SIG-M5 treated with dmso at 0.1 percent for 504 hours (cell line): ENCODE measurements around the gene FBLN2.

Experiments
- DNase-seq: peaks from one replicate; lab custom pipeline; 2025; ENCODE audit not compliant: unreplicated experiment; lab: John Stamatoyannopoulos, UW

Gene FBLN2

GRCh38 chr3:13564751-13565560 is 16.0 kb downstream of the FBLN2 start:
- no peak for DNase-seq

DNA sequence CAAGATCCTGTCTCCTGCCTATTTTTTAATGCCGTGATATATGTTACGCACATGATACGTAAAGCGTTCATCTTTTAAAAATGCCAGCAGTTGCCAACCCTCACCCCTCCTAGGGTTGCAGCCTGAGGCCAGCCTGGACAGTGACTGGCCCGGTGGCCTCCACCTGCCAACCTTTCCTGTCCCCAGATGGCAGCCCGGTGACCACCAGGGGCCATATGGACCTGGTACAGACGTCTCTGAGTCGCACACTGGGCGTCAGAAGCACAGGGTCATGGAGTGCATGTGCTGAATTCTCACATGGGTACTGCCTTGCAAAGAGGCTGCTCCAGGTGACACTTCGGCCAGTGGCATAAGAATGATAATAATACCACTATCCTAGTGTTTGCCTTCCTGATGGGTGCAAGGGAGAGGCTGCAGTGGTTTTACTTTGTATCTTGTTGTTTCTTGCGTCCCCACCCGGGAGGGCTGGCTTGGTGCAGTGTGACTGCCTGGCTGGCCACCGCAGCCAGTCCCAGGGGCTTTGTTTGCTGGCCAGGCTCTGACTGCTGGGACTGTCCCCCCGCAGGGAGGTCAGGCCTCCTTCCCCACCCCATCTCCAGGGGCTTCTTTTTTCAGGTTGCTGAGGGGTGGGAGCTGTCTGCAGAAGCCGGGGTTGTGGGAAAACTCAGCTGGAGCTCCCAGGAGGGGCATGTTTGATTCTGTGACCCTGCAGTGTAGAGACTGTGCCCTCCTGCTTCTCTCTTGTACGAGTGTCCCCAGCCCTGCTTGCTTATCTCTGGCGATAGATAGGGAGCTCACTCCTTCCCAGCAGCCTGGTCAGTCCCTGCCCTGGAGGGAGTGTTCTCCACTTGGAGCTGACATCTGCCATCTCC is 16.9 kb downstream of the FBLN2 start:
- no peak for DNase-seq

GRCh38 chr3:13566453-13566748 is 17.5 kb downstream of the FBLN2 start:
- no peak for DNase-seq

DNA sequence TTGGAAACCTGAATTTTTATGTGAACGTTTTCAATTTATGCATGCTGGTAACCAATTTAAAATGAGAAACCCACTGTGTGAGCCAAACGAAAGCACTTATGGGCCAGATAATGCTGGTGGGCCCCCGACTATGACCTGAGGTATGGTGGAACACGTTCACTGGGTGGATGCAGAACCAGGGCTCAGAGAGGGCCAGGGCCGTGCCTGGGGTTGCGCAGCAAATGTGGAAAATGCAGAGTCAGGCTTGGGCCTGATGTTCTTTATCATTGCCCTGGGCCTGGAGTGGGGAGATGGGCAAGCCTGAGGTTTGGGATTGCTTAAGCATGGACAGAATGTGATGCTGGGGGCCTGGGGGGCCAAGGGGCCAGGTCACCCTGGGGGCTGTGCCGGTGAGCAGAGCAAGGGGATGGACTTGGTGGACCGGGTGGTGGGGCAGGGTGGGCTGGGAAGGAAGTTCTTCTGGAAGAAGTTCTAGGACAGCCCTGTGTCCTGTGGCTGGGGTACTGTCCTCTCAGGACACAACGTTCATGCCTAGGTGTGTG is 17.9 kb downstream of the FBLN2 start:
- DNase-seq = no peak

DNA sequence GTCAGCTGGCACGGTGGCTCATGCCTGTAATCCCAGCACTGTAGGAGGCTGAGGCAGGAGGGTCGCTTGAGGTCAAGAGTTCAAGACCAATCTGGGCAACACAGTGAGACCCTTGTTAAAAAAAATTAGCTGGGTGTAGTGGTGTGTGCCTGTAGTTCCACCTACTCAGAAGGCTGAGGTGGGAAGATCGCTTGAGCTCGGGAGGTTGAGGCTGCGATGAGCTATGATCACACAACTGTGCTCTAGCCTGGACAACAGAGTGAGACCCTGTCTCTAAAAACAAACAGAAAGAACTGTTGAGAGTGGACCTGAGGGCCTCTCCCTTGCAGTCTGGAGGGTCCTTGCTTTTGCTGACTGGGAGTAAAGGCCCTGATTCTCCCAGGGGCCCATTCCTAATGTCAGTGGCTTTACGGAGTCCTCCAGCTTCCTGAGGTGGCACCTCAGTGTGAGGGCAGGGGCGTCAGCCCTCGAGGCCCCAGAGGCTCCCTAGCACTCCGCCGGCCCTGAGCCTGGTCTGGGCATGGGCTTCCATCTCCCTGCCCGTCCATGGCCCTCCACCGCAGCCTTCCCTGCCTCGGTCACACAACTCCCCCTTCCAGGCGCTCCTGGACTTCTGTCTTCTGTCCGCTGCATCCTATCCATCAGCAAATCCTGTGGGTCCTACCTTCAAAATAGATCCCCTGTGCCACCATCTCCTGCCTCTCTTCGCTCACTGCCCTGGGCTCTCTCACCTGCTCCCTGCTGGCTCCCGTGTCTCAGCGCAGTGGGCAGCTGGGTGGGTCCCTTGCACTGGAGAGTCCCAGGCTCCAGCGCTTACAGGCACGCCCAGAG is 19.0 kb downstream of the FBLN2 start:
- no peak for DNase-seq

- no peak for DNase-seq
These were observed 19.6 kb downstream of the FBLN2 start for GRCh38 chr3:13568515-13569028.

GRCh38 chr3:13569201-13569600 is 20.3 kb downstream of the FBLN2 start:
- DNase-seq = no peak

DNA sequence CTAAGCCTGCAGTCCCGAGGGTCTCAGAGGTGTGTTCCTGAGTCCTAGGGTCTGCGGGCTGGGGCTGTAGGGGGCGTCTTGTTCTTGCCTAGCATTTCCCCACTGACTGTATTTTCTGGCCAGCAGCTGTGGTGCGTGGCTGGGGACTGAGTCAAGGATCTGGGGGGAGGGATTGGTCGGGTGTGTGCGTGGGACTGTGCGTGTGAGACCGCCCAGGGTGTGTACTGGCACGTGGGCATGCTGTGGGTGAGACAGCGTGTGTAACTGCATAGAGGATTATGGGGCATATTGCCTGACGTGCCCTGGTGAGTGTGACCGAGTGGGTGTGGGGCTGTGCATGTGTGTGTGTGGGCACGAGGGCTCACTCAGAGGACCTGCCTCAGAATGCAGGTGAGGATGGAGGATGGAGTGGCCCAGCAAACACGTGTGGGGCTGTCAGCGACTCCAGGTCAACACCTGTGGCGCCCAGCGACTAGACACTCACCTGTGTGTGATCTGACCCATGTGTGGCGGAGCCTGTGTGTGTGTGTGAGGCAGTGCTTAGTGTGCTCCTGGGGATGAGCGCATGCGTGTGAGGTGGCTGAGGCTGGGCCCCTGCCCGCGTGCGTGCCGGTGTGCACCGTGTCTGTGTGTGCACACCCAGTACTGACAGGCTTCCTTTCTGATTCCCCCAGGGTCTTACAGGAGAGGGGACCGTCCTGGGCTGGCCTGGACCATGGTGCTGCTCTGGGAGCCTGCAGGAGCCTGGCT is 20.9 kb downstream of the FBLN2 start:
- no peak for DNase-seq

- no peak for DNase-seq
These were observed 21.7 kb downstream of the FBLN2 start for GRCh38 chr3:13570391-13571194.

DNA sequence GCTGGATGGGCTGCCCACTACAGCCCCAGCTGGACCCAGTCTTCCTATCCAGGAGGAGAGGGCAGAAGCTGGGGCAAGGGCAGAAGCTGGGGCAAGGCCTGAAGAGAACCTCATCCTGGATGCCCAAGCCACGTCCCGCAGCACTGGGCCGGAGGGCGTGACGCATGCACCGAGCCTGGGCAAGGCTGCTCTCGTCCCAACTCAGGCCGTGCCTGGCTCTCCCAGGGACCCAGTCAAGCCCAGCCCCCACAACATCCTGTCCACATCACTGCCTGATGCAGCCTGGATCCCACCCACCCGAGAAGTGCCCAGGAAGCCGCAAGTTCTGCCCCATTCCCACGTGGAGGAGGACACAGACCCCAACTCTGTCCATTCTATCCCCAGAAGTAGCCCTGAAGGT is 22.3 kb downstream of the FBLN2 start:
- DNase-seq = no peak

- DNase-seq = no peak
These were observed 23.2 kb downstream of the FBLN2 start for GRCh38 chr3:13571831-13572750.

DNA sequence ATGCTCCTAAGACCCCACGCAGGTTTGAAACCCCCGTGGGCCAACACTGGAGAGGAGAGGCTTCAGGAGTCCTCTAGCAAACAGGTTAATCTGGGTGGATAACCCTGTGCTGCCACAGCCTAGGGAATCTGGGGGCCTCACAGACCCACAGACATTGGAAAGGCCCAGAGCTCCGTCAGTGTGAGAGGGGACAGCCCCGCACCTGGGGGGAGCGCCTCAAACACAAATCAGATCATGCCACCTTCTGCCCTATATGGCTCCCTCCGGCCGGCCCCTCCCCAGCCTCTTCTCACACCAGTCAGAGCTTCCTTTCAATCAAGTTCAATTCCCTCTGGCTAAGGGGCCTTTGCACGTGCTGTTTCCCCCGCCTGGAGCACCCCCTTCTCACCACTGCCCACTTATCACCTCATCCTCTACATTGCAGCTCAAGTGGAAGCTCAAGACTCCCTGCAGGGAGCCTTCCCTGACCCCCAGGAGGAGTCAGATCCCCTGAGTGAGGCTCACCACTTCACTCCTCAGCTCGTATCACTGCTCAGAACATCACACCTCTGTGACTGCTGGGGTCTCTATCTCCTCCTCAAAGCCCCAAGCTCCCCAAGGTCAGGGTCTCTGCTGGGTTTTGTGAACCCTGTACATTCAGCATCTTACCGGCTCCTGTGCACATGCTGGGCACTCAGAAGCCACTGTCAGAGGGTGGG is 24.1 kb downstream of the FBLN2 start:
- DNase-seq = no peak

- DNase-seq = no peak
These were observed 25.3 kb downstream of the FBLN2 start for GRCh38 chr3:13574083-13574797.

GRCh38 chr3:13574798-13575451 is 26.0 kb downstream of the FBLN2 start:
- DNase-seq = no peak

DNA sequence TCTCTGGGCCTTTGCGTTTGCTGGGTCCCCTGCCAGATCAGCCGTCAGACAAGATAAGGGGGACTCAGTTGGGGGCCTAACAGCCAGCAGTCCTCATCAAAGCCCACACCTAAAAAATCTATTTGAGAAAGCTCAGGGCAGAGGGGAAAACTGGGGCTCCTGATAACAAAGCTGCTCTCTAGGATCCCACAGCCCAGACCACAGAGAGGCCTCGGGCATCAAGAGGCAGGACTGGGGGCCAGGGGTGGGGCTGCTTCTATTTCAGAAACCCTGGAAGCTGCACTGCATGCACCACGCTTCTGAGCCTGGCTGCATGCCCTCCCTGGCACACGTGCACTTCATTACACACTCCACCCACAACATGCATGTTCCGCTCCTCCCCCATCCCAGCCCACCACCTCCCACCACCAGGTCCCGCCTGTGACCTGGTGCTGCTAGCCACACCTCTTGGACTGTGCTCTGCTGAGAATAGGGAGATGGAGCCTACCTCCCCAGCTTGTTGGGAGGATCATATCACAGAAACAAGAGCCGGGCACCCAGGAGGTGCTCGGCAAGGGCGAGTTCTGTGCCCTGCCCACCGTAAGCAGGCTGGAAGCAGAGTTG is 26.6 kb downstream of the FBLN2 start:
- DNase-seq = no peak
